ENCODE data around the gene TRPM3.

The TRPM3 gene

GRCh38 chr9:70609542-70610286 lies 511.7 kb downstream of the TRPM3 start:
- no peak for DNase-seq (ENCODE audit: low read depth)

DNA sequence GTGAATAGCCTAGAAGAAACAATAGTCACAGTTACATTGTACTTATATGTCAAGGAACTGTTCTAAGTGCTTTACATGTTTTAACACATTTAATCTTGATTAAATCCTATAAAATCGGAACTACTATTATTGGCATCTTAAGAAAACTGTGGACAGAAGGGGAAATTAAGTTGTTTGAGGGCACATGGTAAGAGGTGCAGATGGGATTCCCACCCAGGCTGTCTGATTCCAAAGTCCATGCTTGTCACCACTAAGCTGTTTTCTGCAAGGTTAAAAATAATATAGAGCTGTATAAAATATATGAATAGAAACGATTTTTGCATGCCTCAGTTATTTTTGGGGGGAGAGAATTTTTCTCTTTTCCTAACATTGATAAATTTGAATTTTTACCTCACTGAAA lies 512.4 kb downstream of the TRPM3 start:
- DNase-seq (ENCODE audit: low read depth) = no peak

DNA sequence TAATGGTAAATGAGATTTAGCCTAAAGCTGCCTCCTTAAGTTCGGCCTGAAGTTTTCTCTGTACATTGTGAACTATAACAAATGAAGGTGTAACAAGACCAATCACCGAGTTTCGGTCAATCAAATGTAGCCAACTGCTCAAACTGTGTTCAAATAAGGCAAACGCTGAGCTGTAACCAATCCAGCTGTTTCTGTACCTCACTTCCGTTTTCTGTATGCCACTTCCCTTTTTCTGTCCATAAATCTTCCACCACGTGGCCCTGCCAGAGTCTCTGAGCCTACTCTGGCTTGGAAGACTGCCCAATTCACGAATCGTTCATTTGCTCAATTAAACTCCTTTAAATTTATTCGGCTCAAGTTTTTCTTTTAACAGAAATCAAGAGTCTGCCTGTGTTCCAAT lies 513.5 kb downstream of the TRPM3 start:
- DNase-seq (ENCODE audit: low read depth) = no peak

GRCh38 chr9:70607329-70607728 lies 514.1 kb downstream of the TRPM3 start:
- no peak for DNase-seq (ENCODE audit: low read depth)

- DNase-seq (ENCODE audit: low read depth) = no peak
Measured at GRCh38 chr9:70603020-70603411, 518.4 kb downstream of the TRPM3 start.

- DNase-seq (ENCODE audit: low read depth) = peak; percentile 14
Measured at GRCh38 chr9:70602321-70603019, 519.0 kb downstream of the TRPM3 start.

DNA sequence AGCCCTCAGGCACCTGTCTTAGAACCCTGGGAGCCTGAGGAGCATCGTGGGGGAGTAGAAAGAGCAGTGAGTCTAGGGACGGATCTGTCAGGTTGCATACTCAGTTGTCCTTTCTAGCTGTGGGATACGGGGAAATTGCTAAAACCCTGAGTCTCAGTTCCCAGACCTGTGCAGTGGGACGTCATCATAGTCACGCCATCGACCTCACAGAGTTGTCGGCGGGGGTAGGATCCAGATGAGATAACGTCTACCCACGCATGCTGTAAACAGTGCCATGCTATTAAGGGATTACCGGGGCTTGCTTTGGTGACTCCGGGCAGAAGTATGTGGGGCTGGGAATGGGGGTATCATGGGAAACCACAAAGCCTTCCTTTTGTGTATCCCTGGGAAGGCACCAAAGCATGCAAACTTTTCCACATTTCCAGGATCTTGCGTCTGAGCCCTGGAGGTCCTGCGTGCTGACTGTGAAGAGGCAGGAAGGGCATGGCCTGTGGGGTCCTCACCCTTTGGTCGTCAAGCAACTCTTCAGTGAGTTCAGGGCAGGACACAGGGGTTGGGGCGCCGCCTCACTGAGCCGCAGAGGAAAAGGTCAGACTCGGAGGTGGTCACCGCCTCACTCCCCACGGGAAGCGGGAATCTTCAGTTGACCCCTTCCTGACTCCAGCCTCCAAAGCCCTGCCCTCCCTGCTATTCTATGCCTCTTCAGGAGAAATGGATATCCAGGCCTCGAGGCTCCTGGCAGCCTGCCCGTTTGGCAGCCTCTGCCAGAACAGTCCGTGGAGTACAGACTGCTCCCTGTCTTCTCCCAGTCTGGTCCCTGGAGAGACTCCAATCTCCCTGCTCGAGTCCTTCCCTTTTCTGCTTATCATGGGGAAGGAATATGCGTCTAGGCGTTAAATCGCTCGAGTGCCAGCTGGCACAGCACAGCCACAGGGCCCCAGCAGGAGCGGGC lies 520.1 kb downstream of the TRPM3 start:
- DNase-seq (ENCODE audit: low read depth) = no peak

- DNase-seq (ENCODE audit: low read depth) = no peak
Measured at GRCh38 chr9:70600506-70600905, 520.9 kb downstream of the TRPM3 start.

- DNase-seq (ENCODE audit: low read depth) = no peak
Measured at GRCh38 chr9:70597886-70598285, 523.5 kb downstream of the TRPM3 start.

DNA sequence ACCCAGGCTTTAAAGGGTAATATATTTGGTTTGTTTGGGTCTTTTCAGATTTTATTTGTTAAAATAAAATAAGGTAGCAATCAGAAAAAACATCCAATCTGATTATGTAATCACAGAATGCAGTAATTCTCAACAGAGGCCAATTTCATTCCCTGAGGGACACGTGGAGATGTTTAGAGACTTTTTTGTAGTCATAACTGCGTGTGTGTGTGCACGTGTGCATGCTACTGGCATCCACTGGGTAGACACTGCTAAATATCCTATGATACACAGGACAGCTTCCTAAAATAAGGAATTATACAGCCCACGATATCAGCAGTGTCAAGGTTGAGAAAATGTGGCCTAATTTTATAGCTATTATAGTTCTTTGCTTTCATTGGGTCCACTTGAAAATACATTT lies 526.2 kb downstream of the TRPM3 start:
- no peak for DNase-seq (ENCODE audit: low read depth)

GRCh38 chr9:70594386-70594944 lies 527.0 kb downstream of the TRPM3 start:
- no peak for DNase-seq (ENCODE audit: low read depth)

- no peak for DNase-seq (ENCODE audit: low read depth)
Measured at GRCh38 chr9:70593241-70593640, 528.2 kb downstream of the TRPM3 start.

- DNase-seq (ENCODE audit: low read depth) = no peak
Measured at GRCh38 chr9:70590315-70590677, 531.1 kb downstream of the TRPM3 start.

DNA sequence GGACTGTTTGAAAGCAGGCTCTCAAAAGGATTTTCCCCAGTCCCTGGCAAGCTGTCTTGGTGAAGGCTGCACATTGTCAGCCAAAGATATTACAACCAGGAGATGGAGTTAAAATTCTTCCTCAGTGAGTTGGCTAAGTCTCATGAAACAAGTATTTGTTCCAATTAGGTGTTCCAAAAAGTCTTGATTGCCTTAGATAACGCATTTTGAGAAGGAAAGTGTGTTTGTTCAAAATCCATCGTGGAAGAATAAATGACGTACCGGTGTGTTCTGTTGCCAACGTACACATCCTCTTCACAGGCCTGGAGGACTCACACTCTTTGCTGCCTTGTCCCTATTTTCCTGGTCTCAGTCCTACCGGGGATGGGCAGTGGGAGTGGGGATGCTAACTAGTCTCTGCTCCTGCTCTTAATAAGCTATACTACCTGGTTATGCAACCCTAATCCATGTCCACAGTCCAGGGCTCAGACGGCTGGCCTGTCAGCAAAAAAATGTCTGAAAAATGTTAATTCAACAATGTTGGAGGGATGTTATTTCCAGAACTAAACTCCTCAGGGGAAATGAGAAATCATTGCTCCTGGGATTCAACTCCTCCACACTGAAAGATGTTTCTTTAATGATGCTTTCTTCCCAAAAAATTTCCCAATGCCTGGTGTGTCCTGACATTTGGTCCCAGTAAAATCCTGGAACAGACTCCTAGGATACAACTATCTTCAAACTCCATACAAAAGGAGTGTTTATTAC lies 531.7 kb downstream of the TRPM3 start:
- DNase-seq (ENCODE audit: low read depth) = no peak

DNA sequence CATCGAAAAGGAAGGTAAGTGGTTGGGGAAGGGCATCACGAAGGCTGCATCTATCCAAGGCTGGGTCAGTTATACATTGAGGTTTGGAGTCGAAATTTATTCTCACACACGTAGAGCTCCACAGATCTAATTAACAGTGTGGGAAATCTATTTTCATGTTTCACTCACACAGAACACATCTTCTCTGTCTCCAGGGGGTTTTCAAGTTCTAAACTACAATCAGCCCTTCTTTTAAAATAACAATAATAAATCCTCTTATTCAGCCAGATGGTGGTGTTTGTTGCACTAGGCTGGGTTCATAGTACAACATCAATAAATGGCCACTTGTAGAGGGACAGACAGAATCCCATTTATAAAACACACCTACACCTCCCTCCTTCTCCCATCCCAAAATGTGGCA lies 532.4 kb downstream of the TRPM3 start:
- no peak for DNase-seq (ENCODE audit: low read depth)

DNA sequence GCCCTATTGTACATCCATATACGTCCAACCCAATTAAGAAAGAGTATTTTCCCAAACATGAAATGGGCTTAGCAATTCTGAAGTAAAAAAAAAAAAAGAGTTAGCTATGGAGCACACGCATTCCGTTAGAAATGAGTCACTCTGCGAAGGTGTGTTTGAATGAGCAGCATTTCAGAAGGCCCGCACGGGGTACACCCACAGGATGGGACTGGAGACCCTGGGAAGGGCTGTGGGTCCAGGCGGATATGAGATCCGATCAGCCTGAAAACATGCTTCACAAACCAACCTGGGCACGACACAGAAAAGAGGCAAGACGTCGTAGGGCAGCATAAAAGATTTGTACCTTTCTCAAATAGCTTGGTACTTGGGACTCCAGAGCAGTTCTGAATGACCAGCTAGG lies 533.0 kb downstream of the TRPM3 start:
- DNase-seq (ENCODE audit: low read depth) = no peak

- DNase-seq (ENCODE audit: low read depth) = no peak
Measured at GRCh38 chr9:70587201-70587600, 534.2 kb downstream of the TRPM3 start.

DNA sequence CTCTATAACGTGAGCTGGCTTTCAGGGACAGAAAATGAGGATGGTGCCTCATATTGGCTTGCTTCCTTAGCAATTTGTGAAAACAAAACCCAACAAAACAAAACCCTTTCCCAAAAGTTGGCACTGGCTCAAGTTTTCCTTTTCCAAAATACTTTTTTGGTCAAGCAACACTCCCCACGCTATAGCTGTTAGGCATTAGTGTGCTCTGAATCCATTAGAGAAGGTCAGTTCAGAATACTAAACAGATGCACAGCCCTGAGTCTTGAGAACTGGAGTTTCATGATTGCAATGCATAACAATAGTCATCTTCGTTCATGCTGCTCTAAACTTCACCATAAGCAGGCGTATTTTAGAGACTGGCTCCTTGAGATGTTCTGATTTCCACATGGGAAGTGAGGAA lies 534.9 kb downstream of the TRPM3 start:
- no peak for DNase-seq (ENCODE audit: low read depth)

- DNase-seq (ENCODE audit: low read depth) = no peak
Measured at GRCh38 chr9:70581955-70582350, 539.5 kb downstream of the TRPM3 start.

DNA sequence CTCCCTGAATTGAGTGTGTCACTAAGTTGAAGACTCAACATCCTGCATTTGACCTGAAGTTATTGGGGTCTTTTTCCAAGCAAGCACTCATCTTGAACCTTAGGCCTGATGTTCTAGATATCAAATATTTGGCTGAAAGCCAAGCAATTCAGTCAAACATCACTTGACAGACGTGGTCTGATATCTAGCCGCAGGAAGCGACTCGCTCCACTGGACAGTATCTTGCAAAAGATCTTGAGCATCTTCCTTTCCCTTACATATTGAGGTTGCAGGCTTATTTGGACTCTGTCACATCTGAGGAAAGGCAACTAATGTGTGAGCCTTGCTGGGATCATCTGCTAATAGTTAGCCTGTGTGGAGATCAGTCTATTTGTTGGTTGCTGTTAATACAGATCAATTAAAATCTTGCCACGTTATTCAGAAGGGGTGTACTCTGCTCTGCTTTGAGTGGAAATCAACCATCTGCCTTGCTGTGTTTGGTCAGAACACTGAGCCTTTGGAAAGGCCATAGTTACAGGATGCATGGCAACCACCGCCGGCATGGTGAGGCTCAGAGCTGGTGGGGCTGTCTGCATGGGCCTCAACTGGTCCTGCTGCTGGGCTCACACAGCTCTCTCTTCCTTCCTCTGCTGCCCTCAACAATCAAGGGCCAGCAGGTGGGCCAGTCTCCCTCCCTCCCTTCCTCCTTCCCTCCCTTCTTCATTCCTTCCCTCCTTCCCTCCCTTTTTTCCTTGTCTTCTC lies 540.0 kb downstream of the TRPM3 start:
- DNase-seq (ENCODE audit: low read depth) = no peak

DNA sequence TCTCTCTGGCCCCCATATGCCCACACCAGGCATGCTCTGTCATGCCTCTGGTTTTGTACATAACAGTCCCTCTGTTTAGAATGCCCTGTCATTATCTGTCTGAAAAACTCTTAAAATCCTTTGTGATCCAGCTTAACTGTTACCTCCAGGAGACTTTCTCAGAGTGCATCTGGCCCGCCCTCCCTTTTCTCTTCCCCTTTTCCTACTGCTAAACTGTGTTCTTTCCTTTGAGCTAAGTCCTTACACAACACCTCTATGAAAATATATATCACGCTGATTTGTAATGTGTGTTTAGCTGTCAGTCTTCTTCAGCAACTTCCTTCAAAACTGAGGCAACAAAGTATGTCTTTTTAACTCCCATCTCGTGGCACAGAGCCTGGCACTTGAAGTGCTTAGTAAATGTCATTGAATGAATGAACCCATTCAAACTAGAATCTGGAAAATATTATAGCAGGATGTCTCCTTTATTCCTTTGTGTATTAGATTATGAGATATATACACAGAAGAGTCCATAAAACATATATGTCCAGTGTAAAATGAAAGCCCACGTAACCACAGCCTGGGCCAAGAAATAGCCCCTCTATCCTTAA lies 540.7 kb downstream of the TRPM3 start:
- DNase-seq (ENCODE audit: low read depth) = no peak

All from stimulated activated CD4-positive, alpha-beta T cell treated with anti-CD3 and anti-CD28 coated beads, Interleukin-2, amount 100 ng/mL, for 4 hours (primary cell).